HG02759 (cell line): ENCODE data around the gene RAD51D.
"Not testable (repeated sequence)": the region's sequence is repeated elsewhere in the genome, so short reads cannot be mapped to it uniquely, and the experiment has no call there.

Experiments
- ATAC-seq: cut with Tn5 transposase; IDR thresholded peaks from one replicate; pipeline ENCODE4 v1.9.1; 2021; ENCODE audit warnings: mild to moderate bottlenecking, moderate library complexity; ENCODE audit not compliant: unreplicated experiment

The RAD51D gene

GRCh38 chr17:35142467-35142796, 22.8 kb upstream of the RAD51D start:
- no peak for ATAC-seq

GRCh38 chr17:35141681-35142466, 22.2 kb upstream of the RAD51D start, which contains the start of gene NLE1:
Gene NLE1, minus strand, starts transcription at chr17:35142303. Its CDS starts 28 bp downstream, at chr17:35142275.
- peak; percentile 93 for ATAC-seq

GRCh38 chr17:35138218-35138617, 18.6 kb upstream of the RAD51D start:
- ATAC-seq, result no peak

GRCh38 chr17:35135322-35135721, 15.7 kb upstream of the RAD51D start:
- no peak for ATAC-seq

GRCh38 chr17:35132816-35133550, 13.3 kb upstream of the RAD51D start:
- ATAC-seq, result no peak

GRCh38 chr17:35132099-35132498, 12.4 kb upstream of the RAD51D start:
- no peak for ATAC-seq

GRCh38 chr17:35130392-35130791, 10.7 kb upstream of the RAD51D start:
- no peak for ATAC-seq

- ATAC-seq, result no peak
These were observed 10.3 kb upstream of the RAD51D start for GRCh38 chr17:35129973-35130351.

GRCh38 chr17:35129154-35129972, 9.7 kb upstream of the RAD51D start:
- ATAC-seq, result no peak

GRCh38 chr17:35127751-35128514, 8.3 kb upstream of the RAD51D start:
- ATAC-seq, result no peak

- ATAC-seq, result no peak
These were observed 1.7 kb upstream of the RAD51D start, which contains the start of gene FNDC8 for GRCh38 chr17:35121315-35121714. Gene FNDC8, plus strand, starts transcription at chr17:35121615. Its CDS starts 79 bp downstream, at chr17:35121694.

GRCh38 chr17:35117984-35118383, 1.7 kb downstream of the RAD51D start:
- no peak for ATAC-seq

GRCh38 chr17:35116845-35117244, 2.8 kb downstream of the RAD51D start:
- no peak for ATAC-seq

GRCh38 chr17:35110791-35111190, 8.9 kb downstream of the RAD51D start:
- not testable (repeated sequence) for ATAC-seq

- ATAC-seq, result no peak
These were observed 14.7 kb downstream of the RAD51D start for GRCh38 chr17:35104844-35105450.

- ATAC-seq, result no peak
These were observed 16.4 kb downstream of the RAD51D start for GRCh38 chr17:35103271-35103670.

GRCh38 chr17:35101725-35102124, 17.9 kb downstream of the RAD51D start:
- ATAC-seq, result no peak

GRCh38 chr17:35101036-35101435, 18.6 kb downstream of the RAD51D start:
- ATAC-seq, result no peak

- no peak for ATAC-seq
These were observed 19.8 kb downstream of the RAD51D start for GRCh38 chr17:35099908-35100307.

GRCh38 chr17:35097776-35098175, 21.9 kb downstream of the RAD51D start:
- ATAC-seq, result no peak
